Mesothelial cell of epicardium (in vitro differentiated cells): ENCODE results near the gene NIM1K. TPM values are rescaled to one million over a fixed set of nuclear protein-coding genes. Genes with fewer than 3 reads are reported as not detected.
"Not testable (repeated sequence)": the region's sequence is repeated elsewhere in the genome, so short reads cannot be mapped to it uniquely, and the experiment has no call there.

Experiments
- DNase-seq, 2 experiments: peaks; one replicate each; pipeline ENCODE4 v3.0.0; 2021; ENCODE audit warnings: low spot score in 2 of 2; ENCODE audit not compliant: unreplicated experiment in 2 of 2
- H3K27ac Mint-ChIP-seq: 2 replicates; pipeline ENCODE4 v1.8.0; 2021; ENCODE audit warnings: mixed read lengths
- H3K27me3 Mint-ChIP-seq: 2 replicates; pipeline ENCODE4 v1.8.0; 2021; ENCODE audit warnings: low read depth, mixed read lengths
- H3K36me3 Mint-ChIP-seq: 2 replicates; pipeline ENCODE4 v1.8.0; 2021; ENCODE audit warnings: mixed read lengths
- H3K4me1 Mint-ChIP-seq: 2 replicates; pipeline ENCODE4 v1.8.0; 2021; ENCODE audit warnings: mixed read lengths
- H3K4me3 Mint-ChIP-seq: 2 replicates; pipeline ENCODE4 v1.8.0; 2021; ENCODE audit warnings: mild to moderate bottlenecking, moderate library complexity, mixed read lengths
- H3K9me3 Mint-ChIP-seq: 2 replicates; pipeline ENCODE4 v1.8.0; 2021; ENCODE audit warnings: mixed read lengths
- CTCF ChIP-seq: fragments of 200-600 bp; sonication (generic); IDR thresholded peaks from one replicate; pipeline ENCODE4 v1.5.0; 2021; ENCODE audit warnings: antibody characterized with exemption; ENCODE audit not compliant: unreplicated experiment
- total RNA-seq: library from RNA; stranded (reverse); gene quantifications from 3 replicates; pipeline ENCODE4 v1.2.1, GENCODE V29; 2021

NIM1K gene
- total RNA-seq, 1 donor from 2014 or later, result 0.22 TPM

- H3K36me3 Mint-ChIP-seq, result no peaks in the 10 kb centered on the region
- no peaks in the 10 kb centered on the region for H3K27me3 Mint-ChIP-seq
- peaks cover 7% of the 10 kb centered on the region for H3K9me3 Mint-ChIP-seq
- no peak overlapping the region for H3K4me3 Mint-ChIP-seq
- H3K4me1 Mint-ChIP-seq, result peaks cover 37% of the 10 kb centered on the region
- no peak for TF ChIP-seq CTCF
- DNase-seq, result no peak
- H3K27ac Mint-ChIP-seq, result no peak overlapping the region
These were observed 123.7 kb downstream of the NIM1K start for GRCh38 chr5:43315682-43316081.

- H3K36me3 Mint-ChIP-seq, result no peaks in the 10 kb centered on the region
- H3K9me3 Mint-ChIP-seq, result peaks cover 7% of the 10 kb centered on the region
- H3K4me1 Mint-ChIP-seq, result peaks cover 31% of the 10 kb centered on the region
- no peak overlapping the region for H3K4me3 Mint-ChIP-seq
- DNase-seq, result no peak
- no peak for TF ChIP-seq CTCF
- H3K27me3 Mint-ChIP-seq, result no peaks in the 10 kb centered on the region
- no peak overlapping the region for H3K27ac Mint-ChIP-seq
These were observed 124.4 kb downstream of the NIM1K start for GRCh38 chr5:43316421-43316820.

- Mint-ChIP-seq H3K27me3 (no peaks in the 10 kb centered on the region), H3K36me3 (no peaks in the 10 kb centered on the region), H3K4me3 (no peak overlapping the region), H3K9me3 (peaks cover 19% of the 10 kb centered on the region), H3K27ac (no peak overlapping the region), H3K4me1 (peaks cover 4% of the 10 kb centered on the region)
- TF ChIP-seq CTCF, result no peak
- DNase-seq, result no peak
These were observed 128.8 kb downstream of the NIM1K start for GRCh38 chr5:43320846-43321245.

- DNase-seq, H3K4me3 Mint-ChIP-seq, H3K27ac Mint-ChIP-seq, H3K4me1 Mint-ChIP-seq, H3K27me3 Mint-ChIP-seq, H3K36me3 Mint-ChIP-seq: not testable (repeated sequence)
- H3K9me3 Mint-ChIP-seq, result peaks cover 28% of the 10 kb centered on the region
These were observed 131.5 kb downstream of the NIM1K start for GRCh38 chr5:43323488-43323887.

GRCh38 chr5:43325624-43326023, 133.6 kb downstream of the NIM1K start:
- H3K27me3 Mint-ChIP-seq, DNase-seq, H3K4me3 Mint-ChIP-seq, H3K36me3 Mint-ChIP-seq, H3K27ac Mint-ChIP-seq, H3K4me1 Mint-ChIP-seq: not testable (repeated sequence)
- peaks cover 28% of the 10 kb centered on the region for H3K9me3 Mint-ChIP-seq

Other genes with a start within 250 kb of the NIM1K start
- gene ANXA2R, start 151.9 kb upstream of the NIM1K start, total RNA-seq, result 1.4 to 1.9 TPM (median 1.7 TPM) in 3 replicates
- 44.3 to 55.5 TPM (median 51.9 TPM) in 3 replicates for gene ZNF131, start 71.3 kb upstream of the NIM1K start, total RNA-seq
- gene HMGCS1, start 121.2 kb downstream of the NIM1K start, total RNA-seq, result 129 to 131 TPM (median 130 TPM) in 3 replicates
- gene CCL28, start 220.2 kb downstream of the NIM1K start, total RNA-seq, result not detected in 3 replicates